Endothelial cell of umbilical vein (primary cell): ENCODE measurements around the gene SLC5A2.
A peak's percentile ranks its signal among the peaks of the same experiment; 100 is the strongest.

ENCODE experiments used
- EZH2 ChIP-seq: IDR thresholded peaks from 2 replicates; pipeline ENCODE4 v1.6.1; 2012; ENCODE audit warnings: borderline replicate concordance, low read depth, mild to moderate bottlenecking, moderate library complexity, low read length, inconsistent platforms; ENCODE audit not compliant: severe bottlenecking
- FOS ChIP-seq: IDR thresholded peaks from 2 replicates; pipeline ENCODE4 v1.6.1; 2011; ENCODE audit warnings: mild to moderate bottlenecking, low read length, moderate library complexity, borderline replicate concordance; ENCODE audit not compliant: insufficient read depth
- GATA2 ChIP-seq: IDR thresholded peaks from 2 replicates; pipeline ENCODE4 v1.7.0; 2011; ENCODE audit warnings: low read depth, mild to moderate bottlenecking, moderate library complexity, mixed read lengths, low read length; ENCODE audit not compliant: insufficient read length, insufficient read depth
- JUN ChIP-seq: IDR thresholded peaks from 2 replicates; pipeline ENCODE4 v1.6.1; 2011; ENCODE audit warnings: borderline replicate concordance, low read depth; ENCODE audit not compliant: insufficient read length, insufficient read depth
- MYC ChIP-seq: IDR thresholded peaks from one replicate; pipeline ENCODE4 v1.6.1; 2011; ENCODE audit warnings: mild to moderate bottlenecking, low read depth, low read length
- POLR2A ChIP-seq: IDR thresholded peaks from 2 replicates; pipeline ENCODE4 v1.6.1; 2012; ENCODE audit warnings: low read depth, mild to moderate bottlenecking, control low read depth, low read length
- POLR2AphosphoS5 ChIP-seq: IDR thresholded peaks from 2 replicates; pipeline ENCODE4 v1.6.1; 2012; ENCODE audit warnings: low read depth, mild to moderate bottlenecking, control low read depth, low read length, moderate library complexity; ENCODE audit not compliant: insufficient read depth
- TF ChIP-seq, protein P1 (sequence below), 2 donors: IDR thresholded peaks; 1 replicate in 1 of 2; 2 replicates in 1 of 2; pipeline ENCODE4 v1.5.1; 2011; ENCODE audit warnings: low read length in 2 of 2, mild to moderate bottlenecking in 2 of 2, moderate library complexity in 2 of 2, control low read depth in 1 of 2, inconsistent platforms in 1 of 2, low read depth in 1 of 2; ENCODE audit not compliant: insufficient read depth in 1 of 2; ENCODE audit errors: extremely low read depth in 1 of 2
- TF ChIP-seq, protein P2 (sequence below): IDR thresholded peaks from 2 replicates; pipeline ENCODE4 v1.6.1; 2011; ENCODE audit not compliant: insufficient read depth, insufficient read length

DNA sequence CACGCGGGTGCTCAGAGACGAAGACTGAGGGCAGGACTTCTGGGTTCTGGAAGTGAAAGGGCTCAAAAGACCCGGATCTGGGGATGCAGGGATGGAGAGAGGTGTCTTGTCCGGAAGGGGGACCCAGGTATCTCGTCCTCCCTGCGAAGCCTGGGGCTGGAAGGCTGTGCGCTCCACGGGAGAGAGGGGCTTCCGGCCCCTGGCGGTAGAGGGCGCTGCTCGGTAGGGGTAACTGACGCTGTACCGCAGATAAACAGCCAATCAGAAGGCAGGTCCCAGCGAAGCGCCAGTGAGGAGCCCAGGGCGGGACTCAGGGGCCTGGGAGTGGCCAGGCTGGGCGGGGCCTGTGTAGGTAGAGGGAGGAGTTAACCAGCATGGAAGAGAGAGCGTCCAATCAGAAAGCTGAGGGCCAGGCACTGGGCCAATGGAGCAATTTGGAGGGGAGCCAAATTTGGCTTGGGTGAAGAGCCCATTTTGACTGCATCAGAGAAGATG lies 10.2 kb upstream of the SLC5A2 start:
- TF ChIP-seq, protein P1, sequence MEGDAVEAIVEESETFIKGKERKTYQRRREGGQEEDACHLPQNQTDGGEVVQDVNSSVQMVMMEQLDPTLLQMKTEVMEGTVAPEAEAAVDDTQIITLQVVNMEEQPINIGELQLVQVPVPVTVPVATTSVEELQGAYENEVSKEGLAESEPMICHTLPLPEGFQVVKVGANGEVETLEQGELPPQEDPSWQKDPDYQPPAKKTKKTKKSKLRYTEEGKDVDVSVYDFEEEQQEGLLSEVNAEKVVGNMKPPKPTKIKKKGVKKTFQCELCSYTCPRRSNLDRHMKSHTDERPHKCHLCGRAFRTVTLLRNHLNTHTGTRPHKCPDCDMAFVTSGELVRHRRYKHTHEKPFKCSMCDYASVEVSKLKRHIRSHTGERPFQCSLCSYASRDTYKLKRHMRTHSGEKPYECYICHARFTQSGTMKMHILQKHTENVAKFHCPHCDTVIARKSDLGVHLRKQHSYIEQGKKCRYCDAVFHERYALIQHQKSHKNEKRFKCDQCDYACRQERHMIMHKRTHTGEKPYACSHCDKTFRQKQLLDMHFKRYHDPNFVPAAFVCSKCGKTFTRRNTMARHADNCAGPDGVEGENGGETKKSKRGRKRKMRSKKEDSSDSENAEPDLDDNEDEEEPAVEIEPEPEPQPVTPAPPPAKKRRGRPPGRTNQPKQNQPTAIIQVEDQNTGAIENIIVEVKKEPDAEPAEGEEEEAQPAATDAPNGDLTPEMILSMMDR (IDR thresholded peaks at IDR 0.05; ENCODE audit: extremely low read depth in 1 of 2, insufficient read depth in 1 of 2, low read depth in 1 of 2, low read length in 2 of 2): peak; percentile 68 to 72
- TF ChIP-seq EZH2: no peak
- TF ChIP-seq POLR2A: peak; percentile 58
- TF ChIP-seq POLR2AphosphoS5: peak; percentile 73
- no peak for TF ChIP-seq MYC
- TF ChIP-seq, protein P2, sequence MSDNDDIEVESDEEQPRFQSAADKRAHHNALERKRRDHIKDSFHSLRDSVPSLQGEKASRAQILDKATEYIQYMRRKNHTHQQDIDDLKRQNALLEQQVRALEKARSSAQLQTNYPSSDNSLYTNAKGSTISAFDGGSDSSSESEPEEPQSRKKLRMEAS: no peak
- no peak for TF ChIP-seq FOS
- no peak for TF ChIP-seq JUN
- no peak for TF ChIP-seq GATA2
